PFSK-1 (cell line): Measurements from ENCODE around the gene DPP9.

Source experiments
- FOXP2 ChIP-seq: optimal IDR thresholded peaks from 2 replicates; pipeline ENCODE3; 2011; ENCODE audit warnings: borderline replicate concordance, control low read depth, inconsistent platforms; ENCODE audit not compliant: insufficient read depth; ENCODE audit errors: extremely low read length, extremely low read depth
- POLR2AphosphoS5 ChIP-seq: IDR thresholded peaks from 2 replicates; pipeline ENCODE4 v1.6.1; 2012; ENCODE audit warnings: low read depth, mild to moderate bottlenecking, control low read depth, low read length, moderate library complexity
- SIN3A ChIP-seq: IDR thresholded peaks from 2 replicates; pipeline ENCODE4 v1.6.1; 2012; ENCODE audit warnings: mild to moderate bottlenecking, low read length, moderate library complexity, borderline replicate concordance; ENCODE audit not compliant: insufficient read depth
- TAF1 ChIP-seq: IDR thresholded peaks from 2 replicates; pipeline ENCODE4 v1.6.1; 2012; ENCODE audit warnings: low read length, control low read depth, borderline replicate concordance; ENCODE audit not compliant: insufficient read depth
- TF ChIP-seq, protein P1 (sequence below), 2 experiments: IDR thresholded peaks; 2 replicates each; pipeline versions ENCODE4 v1.6.1 to v1.8.0; 2011 to 2012; ENCODE audit warnings: low read depth in 2 of 2, low read length in 2 of 2, control low read depth in 1 of 2, inconsistent platforms in 1 of 2, mild to moderate bottlenecking in 1 of 2, moderate library complexity in 1 of 2; ENCODE audit not compliant: insufficient read depth in 1 of 2

DPP9 gene

DNA sequence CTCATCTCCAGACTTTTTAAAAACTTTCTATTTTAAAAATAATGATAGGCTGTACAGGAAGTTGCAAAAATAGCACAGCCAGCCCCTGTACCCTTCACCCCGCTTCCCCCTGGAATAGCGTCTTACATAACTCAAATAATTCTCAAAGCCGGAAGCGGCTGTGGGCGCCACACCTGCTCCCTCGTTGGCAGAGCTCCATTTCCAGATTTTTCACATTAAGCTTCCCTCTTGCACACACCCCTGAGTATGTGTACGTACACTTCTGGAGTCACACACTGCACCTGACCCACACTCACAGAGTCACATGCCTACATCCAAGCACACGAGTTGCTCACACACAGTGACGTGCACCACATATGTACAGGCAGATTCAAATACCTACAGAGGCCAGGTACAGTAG is 24.9 kb upstream of the DPP9 start:
- TF ChIP-seq FOXP2 (no peak), SIN3A (no peak), POLR2AphosphoS5 (no peak), TAF1 (no peak)
- TF ChIP-seq, protein P1, sequence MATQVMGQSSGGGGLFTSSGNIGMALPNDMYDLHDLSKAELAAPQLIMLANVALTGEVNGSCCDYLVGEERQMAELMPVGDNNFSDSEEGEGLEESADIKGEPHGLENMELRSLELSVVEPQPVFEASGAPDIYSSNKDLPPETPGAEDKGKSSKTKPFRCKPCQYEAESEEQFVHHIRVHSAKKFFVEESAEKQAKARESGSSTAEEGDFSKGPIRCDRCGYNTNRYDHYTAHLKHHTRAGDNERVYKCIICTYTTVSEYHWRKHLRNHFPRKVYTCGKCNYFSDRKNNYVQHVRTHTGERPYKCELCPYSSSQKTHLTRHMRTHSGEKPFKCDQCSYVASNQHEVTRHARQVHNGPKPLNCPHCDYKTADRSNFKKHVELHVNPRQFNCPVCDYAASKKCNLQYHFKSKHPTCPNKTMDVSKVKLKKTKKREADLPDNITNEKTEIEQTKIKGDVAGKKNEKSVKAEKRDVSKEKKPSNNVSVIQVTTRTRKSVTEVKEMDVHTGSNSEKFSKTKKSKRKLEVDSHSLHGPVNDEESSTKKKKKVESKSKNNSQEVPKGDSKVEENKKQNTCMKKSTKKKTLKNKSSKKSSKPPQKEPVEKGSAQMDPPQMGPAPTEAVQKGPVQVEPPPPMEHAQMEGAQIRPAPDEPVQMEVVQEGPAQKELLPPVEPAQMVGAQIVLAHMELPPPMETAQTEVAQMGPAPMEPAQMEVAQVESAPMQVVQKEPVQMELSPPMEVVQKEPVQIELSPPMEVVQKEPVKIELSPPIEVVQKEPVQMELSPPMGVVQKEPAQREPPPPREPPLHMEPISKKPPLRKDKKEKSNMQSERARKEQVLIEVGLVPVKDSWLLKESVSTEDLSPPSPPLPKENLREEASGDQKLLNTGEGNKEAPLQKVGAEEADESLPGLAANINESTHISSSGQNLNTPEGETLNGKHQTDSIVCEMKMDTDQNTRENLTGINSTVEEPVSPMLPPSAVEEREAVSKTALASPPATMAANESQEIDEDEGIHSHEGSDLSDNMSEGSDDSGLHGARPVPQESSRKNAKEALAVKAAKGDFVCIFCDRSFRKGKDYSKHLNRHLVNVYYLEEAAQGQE (IDR thresholded peaks at IDR 0.05; ENCODE audit: insufficient read depth in 1 of 2, low read depth in 2 of 2, low read length in 2 of 2), result no peak

DNA sequence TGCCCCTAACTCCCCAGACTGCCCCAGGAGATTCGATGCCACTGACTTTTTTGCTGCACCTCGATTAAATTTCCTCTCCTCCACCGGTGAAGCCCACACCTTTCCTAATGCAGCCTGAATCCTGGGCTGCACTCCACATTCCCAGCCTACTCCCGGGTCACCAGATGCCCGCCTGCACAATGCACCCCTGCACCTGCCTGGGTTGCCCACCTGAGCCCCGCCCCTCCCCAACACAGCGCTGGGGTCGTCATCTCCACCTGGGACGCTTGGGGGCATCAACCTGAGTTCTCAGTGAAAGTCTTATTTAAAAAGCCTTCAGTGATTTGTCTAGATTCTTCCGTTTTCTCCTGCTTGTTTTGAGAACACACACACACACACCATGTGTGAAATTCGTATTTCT is 24.5 kb upstream of the DPP9 start:
- TF ChIP-seq, protein P1 (IDR thresholded peaks at IDR 0.05; ENCODE audit: insufficient read depth in 1 of 2, low read depth in 2 of 2, low read length in 2 of 2), result no peak
- TF ChIP-seq SIN3A (no peak), FOXP2 (no peak), TAF1 (no peak), POLR2AphosphoS5 (no peak)

DNA sequence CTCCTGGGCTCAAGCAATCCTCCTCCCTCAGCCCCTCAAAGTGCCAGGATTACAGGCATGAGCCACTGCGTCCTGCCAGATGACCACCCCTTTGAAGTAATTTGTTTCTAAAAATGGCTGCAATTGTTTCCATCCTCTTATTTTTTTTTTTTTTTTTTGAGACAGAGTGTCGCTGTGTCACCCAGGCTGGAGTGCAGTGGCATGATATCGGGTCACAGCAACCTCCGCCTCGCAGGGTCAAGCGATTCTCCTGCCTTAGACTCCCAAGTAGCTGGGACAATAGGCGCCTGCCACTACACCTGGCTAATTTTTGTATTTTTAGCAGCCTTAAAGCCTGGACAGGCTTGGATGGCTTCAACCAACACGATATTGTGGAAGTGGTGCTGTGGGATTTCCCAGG is 22.3 kb upstream of the DPP9 start:
- no peak for TF ChIP-seq SIN3A
- TF ChIP-seq, protein P1 (IDR thresholded peaks at IDR 0.05; ENCODE audit: insufficient read depth in 1 of 2, low read depth in 2 of 2, low read length in 2 of 2), result no peak
- no peak for TF ChIP-seq POLR2AphosphoS5

DNA sequence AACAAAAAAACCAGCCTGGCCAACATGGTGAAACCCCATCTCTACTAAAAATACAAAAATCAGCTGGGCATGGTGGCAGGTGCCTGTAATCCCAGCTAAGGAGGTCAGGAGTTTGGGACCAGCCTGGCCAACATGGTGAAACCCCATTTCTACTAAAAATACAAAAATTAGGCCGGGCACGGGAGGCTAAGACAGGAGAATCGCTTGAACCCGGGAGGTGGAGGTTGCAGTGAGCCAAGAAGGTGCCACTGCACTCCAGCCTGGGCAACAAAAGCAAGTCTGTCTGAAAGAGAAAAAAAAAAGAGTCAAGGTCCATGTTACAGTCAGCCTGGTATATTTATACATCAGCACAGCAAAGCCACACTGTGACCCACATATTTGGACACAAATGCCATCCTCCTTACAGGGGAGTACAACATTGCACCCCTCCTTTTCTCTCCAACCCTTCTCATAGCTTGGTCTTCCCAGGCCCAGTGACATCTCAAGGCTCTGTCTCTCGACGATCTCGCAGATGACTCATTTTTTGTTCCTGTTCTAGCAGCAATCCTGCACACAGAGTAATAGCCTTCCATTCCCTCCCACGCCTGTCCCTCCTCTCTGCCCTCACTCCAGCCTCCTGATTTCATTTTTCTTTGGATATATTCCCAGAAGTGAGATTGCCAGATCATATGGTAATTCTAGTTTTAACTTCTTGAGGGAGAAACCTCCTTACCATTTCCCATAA is 21.0 kb upstream of the DPP9 start:
- peak; percentile 78; the same call in 1 of the 2 replicates for TF ChIP-seq SIN3A
- TF ChIP-seq FOXP2, result peak; percentile 34
- TF ChIP-seq, protein P1 (IDR thresholded peaks at IDR 0.05; ENCODE audit: insufficient read depth in 1 of 2, low read depth in 2 of 2, low read length in 2 of 2), result peak; percentile 45 to 82; a peak in 3 of 4 replicates
- TF ChIP-seq POLR2AphosphoS5, result no peak
- no peak for TF ChIP-seq TAF1
